ENCODE results near the gene NELL2. TPM values are rescaled to one million over a fixed set of nuclear protein-coding genes. Genes with fewer than 3 reads are reported as not detected.

NELL2 gene
- total RNA-seq, 1 experiment from 2014 or later, result 32.7 TPM

DNA sequence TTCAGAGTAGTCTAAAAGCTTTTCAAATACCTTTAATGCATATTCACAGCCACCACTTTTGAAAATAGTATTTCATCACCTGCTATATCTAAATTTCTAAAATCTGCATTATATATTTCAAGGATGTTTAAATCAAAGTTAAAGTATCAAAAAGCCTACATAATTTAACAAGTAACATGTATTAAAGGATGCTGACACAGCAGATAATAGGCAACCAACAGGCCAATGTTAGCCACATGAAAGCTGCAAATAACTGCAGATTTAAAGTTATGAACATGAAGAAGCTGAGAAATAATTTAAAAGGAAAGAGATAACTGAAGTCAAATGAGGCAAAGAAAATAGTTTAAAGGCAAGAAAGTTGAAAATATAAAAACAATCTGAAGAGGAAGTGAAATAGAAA is 39.8 kb upstream of the NELL2 start:
- H3K4ac ChIP-seq (ENCODE audit: low read depth, low read length), result no peak overlapping the region
- H3K79me1 ChIP-seq (ENCODE audit: insufficient read depth, low read depth, low read length, poor library complexity, severe bottlenecking), result no peaks in the 10 kb centered on the region
- no peaks in the 10 kb centered on the region for H3K23me2 ChIP-seq (ENCODE audit: insufficient read length, low read depth, low read length, poor library complexity, severe bottlenecking)
- no peak overlapping the region for H2BK12ac ChIP-seq (ENCODE audit: insufficient read length, low read depth, low read length)
- no peak overlapping the region for H2BK120ac ChIP-seq (ENCODE audit: low read depth, low read length, poor library complexity, severe bottlenecking)
- H3K23ac ChIP-seq (ENCODE audit: insufficient read length, low read depth, low read length), result no peak overlapping the region
- no peak overlapping the region for H3K18ac ChIP-seq (ENCODE audit: insufficient read length, low read depth, low read length)
- no peak overlapping the region for H3K14ac ChIP-seq (ENCODE audit: insufficient read depth, low read length)
- H4K5ac ChIP-seq (ENCODE audit: insufficient read length, low read depth, low read length), result no peak overlapping the region
- no peak overlapping the region for H2AK5ac ChIP-seq (ENCODE audit: insufficient read length, low read length)
- H3K27me3 Mint-ChIP-seq (ENCODE audit: low read depth), result no peaks in the 10 kb centered on the region
- H3K4me3 Mint-ChIP-seq, result no peak overlapping the region
- H3T11ph ChIP-seq (ENCODE audit: low read length), result no peak overlapping the region
- H3K79me2 ChIP-seq (ENCODE audit: insufficient read depth, low read length), result no peaks in the 10 kb centered on the region
- no peak overlapping the region for H3K56ac ChIP-seq (ENCODE audit: insufficient read length, low read depth, low read length)
- TF ChIP-seq, protein P1, sequence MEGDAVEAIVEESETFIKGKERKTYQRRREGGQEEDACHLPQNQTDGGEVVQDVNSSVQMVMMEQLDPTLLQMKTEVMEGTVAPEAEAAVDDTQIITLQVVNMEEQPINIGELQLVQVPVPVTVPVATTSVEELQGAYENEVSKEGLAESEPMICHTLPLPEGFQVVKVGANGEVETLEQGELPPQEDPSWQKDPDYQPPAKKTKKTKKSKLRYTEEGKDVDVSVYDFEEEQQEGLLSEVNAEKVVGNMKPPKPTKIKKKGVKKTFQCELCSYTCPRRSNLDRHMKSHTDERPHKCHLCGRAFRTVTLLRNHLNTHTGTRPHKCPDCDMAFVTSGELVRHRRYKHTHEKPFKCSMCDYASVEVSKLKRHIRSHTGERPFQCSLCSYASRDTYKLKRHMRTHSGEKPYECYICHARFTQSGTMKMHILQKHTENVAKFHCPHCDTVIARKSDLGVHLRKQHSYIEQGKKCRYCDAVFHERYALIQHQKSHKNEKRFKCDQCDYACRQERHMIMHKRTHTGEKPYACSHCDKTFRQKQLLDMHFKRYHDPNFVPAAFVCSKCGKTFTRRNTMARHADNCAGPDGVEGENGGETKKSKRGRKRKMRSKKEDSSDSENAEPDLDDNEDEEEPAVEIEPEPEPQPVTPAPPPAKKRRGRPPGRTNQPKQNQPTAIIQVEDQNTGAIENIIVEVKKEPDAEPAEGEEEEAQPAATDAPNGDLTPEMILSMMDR (conservative IDR thresholded peaks at IDR 0.05), result no peak
- H4K8ac ChIP-seq (replicated peaks; ENCODE audit: insufficient read length, low read depth, low read length), result no peak overlapping the region
- no peaks in the 10 kb centered on the region for H3K9me3 Mint-ChIP-seq
- H2BK5ac ChIP-seq (ENCODE audit: insufficient read length, low read length), result no peak overlapping the region
- H2BK15ac ChIP-seq (ENCODE audit: low read depth, low read length), result no peak overlapping the region
- no peaks in the 10 kb centered on the region for H3K36me3 Mint-ChIP-seq (ENCODE audit: insufficient read depth in 1 of 3, low read depth in 3 of 3)
- no peak for DNase-seq
- H2BK20ac ChIP-seq (ENCODE audit: low read depth, low read length, poor library complexity, severe bottlenecking), result no peak overlapping the region
- no peaks in the 10 kb centered on the region for H3K27me3 ChIP-seq (ENCODE audit: insufficient read depth, low read length)
- H2AFZ ChIP-seq (ENCODE audit: low read length), result no peak overlapping the region
- H3K9ac ChIP-seq (ENCODE audit: extremely low read depth, insufficient read length, low read length), result no peak overlapping the region
- H4K91ac ChIP-seq (ENCODE audit: insufficient read length, low read depth, low read length), result no peak overlapping the region
- no peaks in the 10 kb centered on the region for H4K20me1 ChIP-seq (ENCODE audit: control insufficient read depth, insufficient read depth, insufficient read length)
- H3K4me1 Mint-ChIP-seq, result peaks cover 4 to 8% of the 10 kb centered on the region in 2 experiments; a peak in 2 of 4 replicates
- no peak overlapping the region for H3K4me2 ChIP-seq (ENCODE audit: insufficient read depth, insufficient read length, low read length)
- H3K4me1 ChIP-seq (ENCODE audit: insufficient read depth, low read length), result no peaks in the 10 kb centered on the region
- H3K9me3 ChIP-seq (ENCODE audit: control insufficient read depth, low read depth, low read length), result no peaks in the 10 kb centered on the region
- no peak overlapping the region for H3K27ac Mint-ChIP-seq
- H3K27ac ChIP-seq (ENCODE audit: insufficient read length, low read depth, low read length), result no peak overlapping the region

Measured in H9 (cell line).